ENCODE results near the gene RTN3. TPM values are rescaled to one million over a fixed set of nuclear protein-coding genes. Genes with fewer than 3 reads are reported as not detected.
A peak's percentile ranks its signal among the peaks of the same experiment; 100 is the strongest.

RTN3 gene
- total RNA-seq, 4 donors from 2014 or later, result 155 to 232 (median 209) TPM

DNA sequence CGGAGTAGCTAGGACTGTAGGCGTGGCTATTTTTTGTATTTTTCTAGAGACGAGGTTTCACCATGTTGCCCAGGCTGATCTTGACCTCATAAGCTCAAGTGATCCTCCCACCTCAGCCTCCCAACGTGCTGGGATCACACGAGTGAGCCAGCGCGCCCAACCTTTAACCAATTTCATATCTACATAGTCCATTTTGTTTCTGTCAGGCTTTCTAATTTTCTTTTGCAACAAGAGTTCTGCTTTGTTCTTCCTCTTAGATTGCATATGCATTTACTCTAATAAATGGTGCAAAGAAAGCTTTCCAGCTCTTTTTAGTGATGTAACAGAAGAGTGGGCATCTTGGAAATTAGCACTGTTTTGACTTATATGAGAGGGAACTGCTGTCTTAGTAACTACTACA is 13.3 kb downstream of the RTN3 start:
- TF ChIP-seq CTCF (IDR thresholded peaks at IDR 0.05) (no peak), POLR2A (IDR thresholded peaks at IDR 0.05) (no peak)
- Histone ChIP-seq H3K4me3 (replicated peaks in 1 of 3) (no peak overlapping the region), H3K36me3 (no peaks in the 10 kb centered on the region), H3K9me3 (no peaks in the 10 kb centered on the region), H3K27ac (no peak overlapping the region), H3K4me1 (peaks cover 27 to 40% of the 10 kb centered on the region in 2 donors), H3K27me3 (no peaks in the 10 kb centered on the region)
- DNase-seq, result no peak
- 86 to 95% methylated on average over 7 of the region's 7 CpGs for WGBS, 2 donors
- intact Hi-C loops (cut with DNase I), result no loop called here

DNA sequence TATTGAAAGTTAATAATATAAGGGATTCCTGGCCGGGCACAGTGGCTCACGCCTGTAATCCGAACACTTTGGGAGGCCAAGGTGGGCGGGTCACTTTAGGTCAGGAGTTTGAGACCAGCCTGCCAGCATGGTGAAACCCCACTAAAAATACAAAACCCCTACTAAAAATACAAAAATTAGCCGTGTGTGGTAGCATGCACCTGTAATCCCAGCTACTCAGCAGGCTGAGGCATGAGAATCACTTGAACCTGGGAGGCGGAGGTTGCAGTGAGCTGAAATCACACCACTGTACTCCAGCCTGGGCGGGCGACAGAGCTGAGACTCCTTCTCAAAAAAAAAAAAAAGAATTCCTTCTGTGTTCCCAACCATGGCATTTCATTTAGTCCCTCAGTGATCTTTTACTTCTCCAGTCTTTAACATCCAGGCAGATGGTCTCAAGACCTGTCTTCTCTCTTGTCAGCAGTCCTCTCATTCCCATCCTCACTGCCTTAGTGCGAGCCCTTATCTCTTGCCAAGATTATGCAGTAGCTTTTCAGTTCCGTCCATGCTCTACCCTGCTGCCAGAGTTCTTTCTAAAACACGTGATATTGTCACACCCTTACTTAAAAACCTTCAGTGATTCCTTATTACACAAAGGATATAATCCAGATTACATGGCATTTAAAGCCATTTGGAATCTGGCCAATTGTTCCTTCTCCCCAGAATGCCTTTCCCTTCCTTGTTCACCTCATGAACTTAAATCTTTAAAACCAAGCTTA is 17.9 kb downstream of the RTN3 start:
- 24 to 30% methylated on average over 11 of the region's 11 CpGs for WGBS, 2 donors
- intact Hi-C loops (cut with DNase I), result no loop called here

DNA sequence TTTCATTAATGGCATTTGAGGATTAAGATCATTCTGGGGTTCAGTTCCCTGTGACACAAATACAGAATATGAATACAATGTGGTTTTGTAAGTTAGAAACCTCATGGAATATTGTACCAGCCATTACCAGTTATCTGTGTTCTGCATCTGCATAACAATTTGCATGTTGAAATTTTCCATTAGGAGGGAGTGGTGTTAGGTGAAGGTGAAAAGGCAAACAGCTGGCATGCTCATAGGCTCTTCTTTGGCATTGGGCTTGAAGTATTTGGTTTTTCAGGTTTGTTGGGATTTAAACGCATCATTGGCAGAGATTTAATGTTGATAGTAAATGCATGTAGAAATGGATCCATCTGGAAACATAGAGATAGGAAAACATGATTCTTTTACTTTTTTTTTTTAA is 18.6 kb downstream of the RTN3 start:
- Histone ChIP-seq H3K4me3 (replicated peaks in 1 of 3) (no peak overlapping the region), H3K27me3 (no peaks in the 10 kb centered on the region), H3K36me3 (no peaks in the 10 kb centered on the region), H3K4me1 (peaks cover 43 to 56% of the 10 kb centered on the region in 2 donors), H3K27ac (peak overlapping the region; percentile 86 to 89 (median 89)), H3K9me3 (no peaks in the 10 kb centered on the region)
- intact Hi-C loops (cut with DNase I), result no loop called here
- WGBS, 2 donors, result 36 to 57% methylated on average over 1 of the region's 1 CpG
- no peak for TF ChIP-seq CTCF (IDR thresholded peaks at IDR 0.05)
- no peak for TF ChIP-seq POLR2A (IDR thresholded peaks at IDR 0.05)
- no peak for DNase-seq

More for the DNA sequence above, 17.9 kb downstream of the RTN3 start:
- Histone ChIP-seq H3K4me3 (replicated peaks in 1 of 3) (no peak overlapping the region), H3K9me3 (no peaks in the 10 kb centered on the region), H3K4me1 (peaks cover 43 to 49% of the 10 kb centered on the region in 2 donors), H3K27ac (peak overlapping the region; percentile 88 to 97 (median 89)), H3K27me3 (no peaks in the 10 kb centered on the region), H3K36me3 (no peaks in the 10 kb centered on the region)
- DNase-seq, result peak; percentile 90 to 91
- TF ChIP-seq POLR2A (IDR thresholded peaks at IDR 0.05), result peak in 1 of 2 donors; percentile 15
- TF ChIP-seq CTCF (IDR thresholded peaks at IDR 0.05), result no peak

- TF ChIP-seq POLR2A (IDR thresholded peaks at IDR 0.05) (no peak), CTCF (IDR thresholded peaks at IDR 0.05) (no peak)
- Histone ChIP-seq H3K36me3 (no peaks in the 10 kb centered on the region), H3K27ac (peak overlapping the region; percentile 7 to 79 (median 47)), H3K4me3 (replicated peaks in 1 of 3) (no peak overlapping the region), H3K27me3 (no peaks in the 10 kb centered on the region), H3K9me3 (no peaks in the 10 kb centered on the region), H3K4me1 (peaks cover 43 to 47% of the 10 kb centered on the region in 2 donors)
- intact Hi-C loops (cut with DNase I), result no loop called here
- no peak for DNase-seq
- WGBS, 2 donors, result 36 to 44% methylated on average over 2 of the region's 2 CpGs
These were observed 24.2 kb downstream of the RTN3 start for GRCh38 chr11:63705526-63705925.

DNA sequence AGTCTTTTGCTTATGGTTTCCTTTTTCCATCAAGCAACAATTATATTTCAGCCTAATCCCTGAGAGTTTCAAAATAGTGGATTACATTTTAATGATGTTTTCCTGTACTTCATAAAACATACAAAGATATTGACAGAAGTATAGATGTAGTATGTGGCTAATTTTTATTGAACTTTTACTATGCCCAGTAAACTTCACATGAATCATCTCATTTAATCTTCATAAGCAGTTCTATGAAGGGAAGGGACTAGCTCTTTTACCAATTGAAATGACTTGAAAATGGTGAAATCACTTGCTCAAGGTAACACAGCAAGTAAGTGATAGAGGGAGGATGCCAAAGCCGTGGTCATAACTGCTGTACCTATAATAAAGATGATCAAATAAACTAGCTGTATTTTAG is 27.5 kb downstream of the RTN3 start:
- intact Hi-C loops (cut with DNase I), result no loop called here
- Histone ChIP-seq H3K27me3 (no peaks in the 10 kb centered on the region), H3K4me3 (replicated peaks in 1 of 3) (no peak overlapping the region), H3K27ac (no peak overlapping the region), H3K4me1 (peaks cover 41 to 45% of the 10 kb centered on the region in 2 donors), H3K36me3 (no peaks in the 10 kb centered on the region), H3K9me3 (no peaks in the 10 kb centered on the region)
- WGBS, 2 donors, result 93 to 98% methylated on average over 1 of the region's 1 CpG
- no peak for DNase-seq
- TF ChIP-seq CTCF (IDR thresholded peaks at IDR 0.05), result no peak
- no peak for TF ChIP-seq POLR2A (IDR thresholded peaks at IDR 0.05)

Data from thyroid gland (tissue), 4 donors.